Esophagus squamous epithelium (tissue), 4 donors: ENCODE data around the gene BTG2.

Experiments
- POLR2A ChIP-seq, 4 donors: fragments of 450-650 bp; IDR thresholded peaks; one replicate each; pipeline ENCODE4 v1.6.1; 2017; ENCODE audit warnings: antibody characterized with exemption in 4 of 4, mild to moderate bottlenecking in 4 of 4, moderate library complexity in 3 of 4
- TF ChIP-seq, protein P1 (sequence below), 6 experiments: fragments of 450-650 bp in 4 of 6; fragments of 200-600 bp in 2 of 6; sonication (generic) in 2 of 6; IDR thresholded peaks; one replicate each; pipeline ENCODE4 v1.5.1; 2016 to 2019; ENCODE audit warnings: antibody characterized with exemption in 6 of 6, mild to moderate bottlenecking in 4 of 6, moderate library complexity in 4 of 6

DNA sequence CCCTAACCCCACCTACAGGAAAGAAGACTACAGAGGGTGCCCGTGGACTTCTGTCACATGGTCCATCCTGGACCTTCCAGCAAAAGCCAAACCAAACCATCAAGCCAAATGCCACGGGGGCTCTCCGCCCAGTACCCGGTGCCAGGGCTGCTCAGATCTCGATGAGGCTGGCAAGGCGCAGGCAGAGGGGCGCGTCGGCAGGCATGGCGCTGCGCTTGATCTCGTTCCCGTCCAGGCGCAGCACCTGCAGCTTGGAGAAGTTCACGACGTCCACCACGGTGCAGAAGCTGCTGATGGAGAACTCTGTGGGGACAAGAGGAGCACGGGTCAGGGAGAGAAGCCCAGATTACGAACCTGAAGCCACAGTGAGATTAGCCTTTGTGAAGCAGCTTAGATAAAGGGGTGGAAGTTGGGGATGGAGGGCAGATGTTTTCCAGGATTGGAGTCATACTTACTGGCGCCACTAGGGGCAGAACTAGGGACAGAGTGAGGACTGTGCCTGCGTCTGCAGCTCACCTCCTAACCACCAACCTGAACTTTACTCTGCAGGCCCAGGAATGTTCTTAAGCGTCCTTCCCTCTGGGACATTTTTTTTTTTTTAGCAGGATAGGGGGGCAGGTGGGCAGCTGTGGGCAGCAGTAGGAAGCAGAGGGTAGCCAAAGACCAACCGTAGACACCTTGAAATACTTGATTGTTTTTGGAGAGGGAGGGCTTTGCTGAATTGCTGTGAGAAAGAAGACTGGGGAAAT is 37.0 kb downstream of the BTG2 start:
- TF ChIP-seq, protein P1, sequence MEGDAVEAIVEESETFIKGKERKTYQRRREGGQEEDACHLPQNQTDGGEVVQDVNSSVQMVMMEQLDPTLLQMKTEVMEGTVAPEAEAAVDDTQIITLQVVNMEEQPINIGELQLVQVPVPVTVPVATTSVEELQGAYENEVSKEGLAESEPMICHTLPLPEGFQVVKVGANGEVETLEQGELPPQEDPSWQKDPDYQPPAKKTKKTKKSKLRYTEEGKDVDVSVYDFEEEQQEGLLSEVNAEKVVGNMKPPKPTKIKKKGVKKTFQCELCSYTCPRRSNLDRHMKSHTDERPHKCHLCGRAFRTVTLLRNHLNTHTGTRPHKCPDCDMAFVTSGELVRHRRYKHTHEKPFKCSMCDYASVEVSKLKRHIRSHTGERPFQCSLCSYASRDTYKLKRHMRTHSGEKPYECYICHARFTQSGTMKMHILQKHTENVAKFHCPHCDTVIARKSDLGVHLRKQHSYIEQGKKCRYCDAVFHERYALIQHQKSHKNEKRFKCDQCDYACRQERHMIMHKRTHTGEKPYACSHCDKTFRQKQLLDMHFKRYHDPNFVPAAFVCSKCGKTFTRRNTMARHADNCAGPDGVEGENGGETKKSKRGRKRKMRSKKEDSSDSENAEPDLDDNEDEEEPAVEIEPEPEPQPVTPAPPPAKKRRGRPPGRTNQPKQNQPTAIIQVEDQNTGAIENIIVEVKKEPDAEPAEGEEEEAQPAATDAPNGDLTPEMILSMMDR (IDR thresholded peaks at IDR 0.05) = peak; percentile 43 to 80 (median 68)
- no peak for TF ChIP-seq POLR2A (IDR thresholded peaks at IDR 0.05)
